H4 (cell line): ENCODE data around the gene SMPD2. TPM values are rescaled to one million over a fixed set of nuclear protein-coding genes. Genes with fewer than 3 reads are reported as not detected.
"Not testable (repeated sequence)": the region's sequence is repeated elsewhere in the genome, so short reads cannot be mapped to it uniquely, and the experiment has no call there.

Experiments
- DNase-seq: peaks from one replicate; pipeline ENCODE4 v3.0.0-alpha.2; 2015; ENCODE audit warnings: low spot score
- total RNA-seq: library from RNA; depleted of rRNA; stranded (reverse); fragments of >200 nt; shearing (Covaris generic); gene quantifications from 2 replicates; pipeline ENCODE4 v1.2.3, GENCODE V29; 2014

Gene SMPD2
- total RNA-seq, 1 experiment from 2014 or later, result 12.9 TPM

GRCh38 chr6:109461205-109461604 lies 20.7 kb downstream of the SMPD2 start:
- not testable (repeated sequence) for DNase-seq

DNA sequence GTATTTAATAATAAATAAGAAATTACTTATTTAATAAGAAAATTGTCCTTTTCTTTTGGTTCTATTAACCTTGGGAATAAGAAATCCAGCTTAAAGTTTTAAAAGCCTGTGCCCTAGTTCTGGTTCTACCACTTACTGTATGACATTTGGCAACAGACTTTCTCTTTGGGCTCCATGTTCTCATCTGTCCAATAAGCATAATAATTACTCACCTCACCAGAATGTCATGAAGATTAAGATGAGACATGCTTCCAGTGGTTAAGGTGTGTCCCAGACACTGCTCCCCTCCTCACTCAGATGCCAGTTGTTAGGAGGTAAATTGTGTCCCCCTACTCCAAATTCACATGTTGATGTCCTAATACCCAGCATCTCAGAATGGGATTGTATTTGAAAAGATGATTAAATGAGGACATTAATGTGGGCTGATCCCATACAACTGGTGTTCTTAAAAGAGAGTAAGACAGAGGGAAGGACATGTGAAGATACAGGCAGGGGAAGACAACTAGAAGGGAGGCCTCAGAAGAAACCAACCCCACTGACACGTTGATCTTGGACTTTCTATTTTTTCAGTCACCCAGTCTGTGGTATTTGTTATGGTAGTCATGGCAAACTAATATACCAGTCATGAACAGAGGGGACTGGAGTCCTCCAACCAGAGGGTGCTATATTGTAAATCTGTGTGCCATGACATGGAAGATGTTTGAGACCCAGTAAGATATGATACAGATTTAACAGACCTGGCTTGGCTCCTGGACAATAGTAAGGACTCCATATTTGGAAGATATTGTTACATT lies 21.4 kb downstream of the SMPD2 start:
- no peak for DNase-seq

DNA sequence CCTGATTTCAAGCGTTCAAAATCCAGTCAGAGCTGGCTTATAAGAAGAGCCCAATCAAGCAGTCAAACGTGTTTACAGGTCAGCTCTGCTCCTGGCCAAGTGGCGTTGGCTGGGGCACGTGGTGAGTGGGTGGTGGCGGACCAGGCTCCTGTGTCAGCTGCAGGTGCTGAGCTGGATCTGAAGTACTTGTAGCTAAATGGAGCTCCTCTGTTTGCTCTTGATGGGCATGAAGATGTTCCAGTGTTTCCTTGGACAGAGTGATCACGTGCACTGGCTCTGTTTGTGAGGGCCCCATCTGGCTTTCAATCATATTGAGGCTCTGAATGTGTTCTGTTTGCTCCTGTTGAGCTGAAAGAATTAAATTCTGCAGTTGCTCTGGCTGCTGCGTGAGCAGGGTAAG lies 25.2 kb downstream of the SMPD2 start:
- DNase-seq, result no peak

DNA sequence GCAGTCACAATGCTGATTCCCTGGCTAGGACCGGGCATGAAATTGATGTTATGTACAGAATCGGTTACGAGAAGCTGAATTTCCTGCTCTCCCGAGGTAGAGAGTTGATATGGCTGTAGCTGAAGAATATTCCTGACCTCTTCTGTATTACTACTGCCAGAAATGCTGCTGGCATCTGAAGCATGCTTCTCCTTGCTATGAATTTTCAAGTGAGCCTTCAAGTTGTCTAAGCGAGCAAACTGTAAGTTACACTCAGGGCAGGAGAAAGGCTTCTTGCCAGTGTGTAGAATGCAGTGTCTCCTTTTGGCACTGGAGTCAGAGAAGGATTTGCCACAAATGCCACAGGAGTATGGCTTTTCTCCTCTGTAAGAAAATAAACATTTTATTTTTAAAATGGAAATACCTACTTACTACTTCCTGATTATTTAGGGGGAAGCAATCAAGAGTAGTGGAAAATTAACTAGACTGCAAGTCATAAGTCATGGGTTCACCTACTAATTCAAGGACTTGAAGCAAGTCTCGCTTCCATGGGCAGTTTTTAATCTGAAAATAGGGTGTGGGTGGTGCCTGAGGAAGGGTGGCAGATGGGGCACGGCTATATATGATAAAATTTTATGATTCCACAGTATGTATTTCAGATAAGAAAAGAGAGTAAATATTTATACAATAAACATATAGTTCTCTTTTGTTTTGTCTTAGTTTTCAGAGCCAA lies 25.8 kb downstream of the SMPD2 start:
- DNase-seq, result no peak

- DNase-seq, result no peak
These were observed 27.2 kb downstream of the SMPD2 start for GRCh38 chr6:109467696-109468095.

- no peak for DNase-seq
These were observed 29.2 kb downstream of the SMPD2 start for GRCh38 chr6:109469591-109470189.

GRCh38 chr6:109471105-109471810 lies 30.7 kb downstream of the SMPD2 start:
- DNase-seq, result no peak

- no peak for DNase-seq
These were observed 31.8 kb downstream of the SMPD2 start for GRCh38 chr6:109472132-109472995.

DNA sequence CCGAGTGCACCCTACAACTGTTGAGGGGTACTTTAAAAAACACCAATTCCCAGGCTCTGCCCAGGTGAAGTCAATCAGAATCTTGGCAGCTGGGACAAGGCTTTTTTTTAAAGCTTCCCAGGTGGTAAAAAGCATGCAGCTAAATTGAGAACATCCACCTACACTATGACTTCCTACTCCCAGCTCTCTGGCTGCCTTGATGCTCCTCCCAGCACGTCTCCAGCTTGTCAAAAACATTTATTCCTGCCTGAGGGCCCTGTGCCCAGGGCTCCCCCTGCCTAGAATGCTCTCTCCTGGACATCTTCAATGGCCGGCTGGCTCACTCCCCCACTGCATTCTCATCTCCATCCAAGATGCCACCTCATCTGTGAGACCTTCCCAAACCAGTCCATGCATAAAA lies 32.6 kb downstream of the SMPD2 start:
- DNase-seq, result no peak

GRCh38 chr6:109474995-109475394 lies 34.5 kb downstream of the SMPD2 start:
- DNase-seq, result no peak

GRCh38 chr6:109475625-109476024 lies 35.1 kb downstream of the SMPD2 start:
- no peak for DNase-seq

GRCh38 chr6:109477184-109477583 lies 36.7 kb downstream of the SMPD2 start:
- DNase-seq, result no peak

- no peak for DNase-seq
These were observed 37.2 kb downstream of the SMPD2 start for GRCh38 chr6:109477725-109478124.

- no peak for DNase-seq
These were observed 37.8 kb downstream of the SMPD2 start for GRCh38 chr6:109478222-109478805.

DNA sequence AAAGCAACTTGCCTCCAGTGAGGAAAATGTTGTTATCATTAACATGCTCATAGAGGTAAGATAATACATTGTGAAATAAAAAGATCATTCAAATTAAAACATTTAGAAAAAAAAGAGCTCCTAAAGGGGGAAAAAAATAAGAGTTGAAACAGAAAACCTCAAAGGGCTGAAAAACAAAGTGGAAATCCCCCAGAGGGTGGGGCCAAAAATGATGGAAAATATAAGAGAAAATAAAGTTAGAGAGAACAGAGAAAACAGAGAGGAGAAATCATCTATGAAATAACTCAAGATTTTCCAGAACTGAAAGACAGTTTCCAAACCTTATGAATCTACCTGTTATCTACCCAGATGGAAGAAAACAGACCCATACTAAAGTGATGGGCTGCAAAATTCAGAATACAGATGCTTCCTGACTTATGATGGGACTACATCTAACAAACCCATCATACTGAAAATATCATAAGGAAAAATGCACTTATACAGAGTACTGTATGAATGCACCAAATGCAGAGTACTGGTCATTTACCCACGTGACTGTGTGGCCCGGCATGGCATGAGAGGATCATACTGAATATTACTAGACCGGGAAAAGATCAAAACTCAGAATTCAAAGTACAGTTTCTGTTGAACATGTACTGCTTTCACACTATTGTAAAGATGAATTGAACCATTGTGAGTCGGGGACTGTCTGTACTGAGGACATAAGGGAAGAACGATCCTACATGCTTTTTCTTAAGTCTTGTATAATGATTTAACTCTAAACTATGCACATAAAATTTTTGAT lies 38.5 kb downstream of the SMPD2 start:
- DNase-seq, result no peak

DNA sequence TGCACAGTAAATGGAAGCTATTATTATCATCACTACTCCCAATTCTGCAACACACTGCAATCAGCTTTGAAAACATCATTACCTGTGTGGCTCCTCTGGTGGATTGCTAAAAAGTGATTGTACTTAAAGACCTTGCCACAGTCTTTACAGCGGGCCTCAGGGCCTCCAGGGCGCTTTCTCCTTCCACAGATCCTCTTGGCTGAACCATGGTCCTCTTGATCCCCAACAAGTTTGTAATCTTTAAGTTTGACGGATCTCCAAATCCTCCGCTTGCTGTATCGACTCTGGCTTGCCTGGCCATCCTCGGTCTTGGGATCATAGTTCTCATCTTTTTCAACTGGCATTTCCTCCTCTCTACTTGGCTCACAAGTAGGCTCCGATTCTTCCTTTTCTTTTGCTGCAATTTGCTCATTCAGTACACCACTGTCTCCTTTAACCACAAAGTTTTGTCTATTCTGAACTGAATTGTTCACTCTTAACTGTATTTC lies 40.5 kb downstream of the SMPD2 start:
- no peak for DNase-seq

- DNase-seq, result peak; percentile 62
These were observed 42.6 kb downstream of the SMPD2 start, which contains the start of gene ZBTB24 for GRCh38 chr6:109482905-109483734. Gene ZBTB24, minus strand, starts transcription at chr6:109483219. Its CDS starts 1,193 bp downstream, at chr6:109482026.

GRCh38 chr6:109483735-109484057 lies 43.2 kb downstream of the SMPD2 start:
- no peak for DNase-seq

- no peak for DNase-seq
These were observed 43.6 kb downstream of the SMPD2 start for GRCh38 chr6:109484122-109484521.
